Mucosa of descending colon (tissue), 3 donors: ENCODE data around the gene CNDP1. TPM values are rescaled to one million over a fixed set of nuclear protein-coding genes. Genes with fewer than 3 reads are reported as not detected.

Experiments
- ATAC-seq: fragments of 200-7000 bp; cut with Tn5 transposase; one replicate; pipeline ENCODE4 v1.9.1; 2020; ENCODE audit warnings: mild to moderate bottlenecking, moderate library complexity
- DNase-seq, 3 donors: peaks; one replicate each; pipeline ENCODE4 v3.0.0-alpha.2; 2020
- H3K36me3 ChIP-seq: fragments of 200-600 bp; one replicate; pipeline ENCODE4 v1.8.0; 2021; ENCODE audit warnings: low read depth, mild to moderate bottlenecking
- H3K4me1 ChIP-seq: fragments of 200-600 bp; one replicate; pipeline ENCODE4 v1.8.0; 2021; ENCODE audit warnings: low read depth, mild to moderate bottlenecking
- H3K4me3 ChIP-seq: fragments of 200-600 bp; one replicate; pipeline ENCODE4 v1.8.0; 2021; ENCODE audit warnings: mild to moderate bottlenecking
- H3K9me3 ChIP-seq: fragments of 200-600 bp; one replicate; pipeline ENCODE4 v1.8.0; 2021; ENCODE audit warnings: mild to moderate bottlenecking
- intact Hi-C, 2 donors: fragments of 100-400 bp; cut with DNase I in 1 of 2; cut with micrococcal nuclease in 1 of 2; formaldehyde crosslinking; loops; one replicate each; pipeline versions ENCODE4 v1.11.0 to v1.11.1; 2022; cut with DNase I, micrococcal nuclease
- total RNA-seq, 3 donors: library from RNA; stranded (reverse); fragmentation: NEBNext Ultra II Directional in 2 of 3; extraction: Animal tissue kit (Norgen Biotek cat#: 25700) in 2 of 3; gene quantifications; one replicate each; pipeline versions ENCODE4 v1.2.1 to v1.2.4, GENCODE V29; 2021 to 2023
- TF ChIP-seq, protein P1 (sequence below): fragments of 200-600 bp; IDR thresholded peaks from one replicate; pipeline ENCODE4 v1.8.0; 2022; ENCODE audit warnings: antibody characterized with exemption, mild to moderate bottlenecking
- donor health status: DM: no; HTN: no; CAD: no; lungs with moderate emphysema.
- donor health status: DM: no; HTN: no; CAD: no.
- donor health status: DM: no; HTN: yes; CAD: no.

The CNDP1 gene
- total RNA-seq, 3 donors from 2014 or later = 0.19 to 0.32 (median 0.19) TPM

- Histone ChIP-seq H3K36me3 (no peaks in the 10 kb centered on the region), H3K4me3 (no peak overlapping the region), H3K9me3 (peaks cover 14% of the 10 kb centered on the region), H3K4me1 (no peaks in the 10 kb centered on the region)
- no peak for DNase-seq
- intact Hi-C loops = loop anchor here in 1 of 2 donors (5.0 kb wide), 2 partner anchors 199 to 354 kb away; no protein-coding TSS in a partner anchor
- TF ChIP-seq, protein P1, sequence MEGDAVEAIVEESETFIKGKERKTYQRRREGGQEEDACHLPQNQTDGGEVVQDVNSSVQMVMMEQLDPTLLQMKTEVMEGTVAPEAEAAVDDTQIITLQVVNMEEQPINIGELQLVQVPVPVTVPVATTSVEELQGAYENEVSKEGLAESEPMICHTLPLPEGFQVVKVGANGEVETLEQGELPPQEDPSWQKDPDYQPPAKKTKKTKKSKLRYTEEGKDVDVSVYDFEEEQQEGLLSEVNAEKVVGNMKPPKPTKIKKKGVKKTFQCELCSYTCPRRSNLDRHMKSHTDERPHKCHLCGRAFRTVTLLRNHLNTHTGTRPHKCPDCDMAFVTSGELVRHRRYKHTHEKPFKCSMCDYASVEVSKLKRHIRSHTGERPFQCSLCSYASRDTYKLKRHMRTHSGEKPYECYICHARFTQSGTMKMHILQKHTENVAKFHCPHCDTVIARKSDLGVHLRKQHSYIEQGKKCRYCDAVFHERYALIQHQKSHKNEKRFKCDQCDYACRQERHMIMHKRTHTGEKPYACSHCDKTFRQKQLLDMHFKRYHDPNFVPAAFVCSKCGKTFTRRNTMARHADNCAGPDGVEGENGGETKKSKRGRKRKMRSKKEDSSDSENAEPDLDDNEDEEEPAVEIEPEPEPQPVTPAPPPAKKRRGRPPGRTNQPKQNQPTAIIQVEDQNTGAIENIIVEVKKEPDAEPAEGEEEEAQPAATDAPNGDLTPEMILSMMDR = no peak
- no peak for ATAC-seq
Observed at GRCh38 chr18:74551452-74551851, 17.2 kb downstream of the CNDP1 start.

GRCh38 chr18:74551936-74552555 lies 17.7 kb downstream of the CNDP1 start:
- no peak overlapping the region for H3K4me3 ChIP-seq
- peak; percentile 98 for ATAC-seq
- TF ChIP-seq, protein P1 = peak; percentile 65
- H3K4me1 ChIP-seq = no peaks in the 10 kb centered on the region
- H3K36me3 ChIP-seq = no peaks in the 10 kb centered on the region
- peaks cover 14% of the 10 kb centered on the region for H3K9me3 ChIP-seq
- intact Hi-C loops = loop anchor here in 1 of 2 donors (5.0 kb wide), 2 partner anchors 200 to 355 kb away; no protein-coding TSS in a partner anchor
- DNase-seq = peak in 2 of 3 donors; percentile 80 to 98

DNA sequence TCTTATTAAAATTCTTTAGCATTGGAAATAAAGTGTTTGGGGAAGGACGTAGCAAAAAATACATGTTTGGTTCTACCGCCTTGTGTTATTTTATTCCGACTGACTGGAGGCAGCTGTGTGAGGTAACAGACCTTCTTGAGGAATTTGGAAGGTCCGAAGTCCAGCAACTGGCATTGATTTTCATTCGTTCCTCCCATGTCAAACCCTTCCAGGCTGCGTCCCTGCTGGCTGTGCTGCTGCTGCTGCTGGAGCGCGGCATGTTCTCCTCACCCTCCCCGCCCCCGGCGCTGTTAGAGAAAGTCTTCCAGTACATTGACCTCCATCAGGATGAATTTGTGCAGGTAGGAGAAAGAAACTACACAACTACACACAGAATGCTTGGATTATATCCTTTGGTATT lies 21.8 kb downstream of the CNDP1 start:
- ATAC-seq = no peak

DNA sequence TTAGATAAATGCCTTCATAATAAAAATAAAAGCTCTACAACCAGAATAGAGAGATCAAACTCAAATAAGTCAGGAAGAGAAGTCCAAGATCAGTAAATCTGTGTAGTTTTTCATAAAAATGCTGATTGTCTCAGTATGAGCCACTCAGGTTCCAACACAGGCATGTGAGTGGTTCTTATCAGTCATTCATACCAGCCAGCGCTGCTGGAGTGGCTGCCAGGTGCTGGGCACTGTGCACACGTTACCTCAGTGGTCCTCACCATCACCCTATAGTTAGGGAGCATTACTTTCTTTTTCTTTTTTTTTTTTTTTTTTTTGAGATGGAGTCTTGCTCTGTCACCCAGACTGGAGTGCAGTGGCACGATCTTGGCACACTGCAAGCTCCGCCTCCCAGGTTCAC lies 23.8 kb downstream of the CNDP1 start:
- ATAC-seq (no peak), DNase-seq (no peak)
- Histone ChIP-seq H3K36me3 (no peaks in the 10 kb centered on the region), H3K4me3 (no peak overlapping the region), H3K4me1 (no peaks in the 10 kb centered on the region), H3K9me3 (no peaks in the 10 kb centered on the region)
- intact Hi-C loops = loop anchor here in 1 of 2 donors (5.0 kb wide), 1 partner anchor 206 kb away; no protein-coding TSS in a partner anchor
- TF ChIP-seq, protein P1 = no peak

More for the DNA sequence above, 21.8 kb downstream of the CNDP1 start:
- no peaks in the 10 kb centered on the region for H3K9me3 ChIP-seq
- no peak for DNase-seq
- H3K36me3 ChIP-seq = no peaks in the 10 kb centered on the region
- H3K4me1 ChIP-seq = no peaks in the 10 kb centered on the region
- no peak overlapping the region for H3K4me3 ChIP-seq
- intact Hi-C loops = loop anchor here in 1 of 2 donors (5.0 kb wide), 1 partner anchor 204 kb away; no protein-coding TSS in a partner anchor
- TF ChIP-seq, protein P1 = no peak

DNA sequence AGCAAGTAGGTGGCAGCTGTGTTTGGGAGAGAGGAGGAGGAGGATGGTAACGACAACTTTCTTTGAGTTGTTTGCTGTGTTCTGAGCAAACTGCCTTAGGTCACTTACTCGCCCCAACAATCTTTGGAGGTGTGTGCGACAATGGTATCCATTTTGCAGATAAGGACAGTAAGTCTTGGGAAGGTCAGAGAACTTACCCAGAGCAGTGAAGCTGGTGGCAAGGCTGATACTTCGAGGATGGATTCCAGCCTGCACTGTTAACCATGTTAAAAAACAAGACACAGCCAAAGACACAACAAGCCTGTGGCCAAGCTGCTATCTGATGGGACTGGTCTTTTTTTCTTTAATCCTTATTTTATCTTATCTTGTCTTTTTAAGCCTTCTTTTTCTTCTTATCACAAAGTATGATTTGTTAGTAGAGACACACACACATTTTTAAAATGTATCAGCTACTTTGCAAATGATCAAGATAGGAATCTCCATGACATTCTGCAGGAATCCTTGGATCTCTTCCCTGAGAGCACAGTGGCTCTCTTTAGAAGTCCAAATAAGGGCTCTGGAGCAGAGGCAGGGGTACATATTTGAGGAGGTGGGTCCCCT lies 27.9 kb downstream of the CNDP1 start:
- DNase-seq (no peak), ATAC-seq (no peak)
- no peak overlapping the region for H3K4me3 ChIP-seq
- TF ChIP-seq, protein P1 = no peak
- no peaks in the 10 kb centered on the region for H3K4me1 ChIP-seq
- intact Hi-C loops = no loop called here
- no peaks in the 10 kb centered on the region for H3K9me3 ChIP-seq
- no peaks in the 10 kb centered on the region for H3K36me3 ChIP-seq
